ENCODE results near the gene EDNRB. TPM values are rescaled to one million over a fixed set of nuclear protein-coding genes. Genes with fewer than 3 reads are reported as not detected.
A peak's percentile ranks its signal among the peaks of the same experiment; 100 is the strongest.

The EDNRB gene
- total and polyA plus RNA-seq, 2 of the 8 experiments (the other 6 are each of a cell fraction or from before 2014, with no cell fraction given) = 15.8 to 73.2 TPM

DNA sequence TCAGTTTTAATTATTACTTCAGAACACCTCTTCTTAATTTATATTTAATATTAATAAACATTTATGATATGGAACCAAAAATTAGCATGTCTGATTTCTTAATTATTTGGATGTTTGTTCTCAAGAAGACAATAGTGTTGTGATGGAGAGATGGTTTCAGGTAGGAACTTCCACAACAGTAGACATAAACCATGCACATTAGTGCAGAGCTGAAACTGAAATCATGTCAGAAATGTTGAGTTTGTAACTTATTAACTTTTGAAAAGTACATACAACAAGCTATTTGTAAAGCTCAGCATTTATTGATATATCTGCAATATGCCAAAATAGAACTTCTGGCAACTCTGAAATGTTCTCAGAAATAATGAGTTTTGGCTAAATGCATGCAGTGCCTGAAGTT is 11.8 kb upstream of the EDNRB start:
- no peak overlapping the region for H4K8ac ChIP-seq (ENCODE audit: extremely low read depth, insufficient read depth, low read length)
- no peak overlapping the region for H2AK5ac ChIP-seq (ENCODE audit: low read depth, low read length)
- H3K18ac ChIP-seq (ENCODE audit: extremely low read depth, low read length) = no peak overlapping the region
- H3K56ac ChIP-seq (replicated peaks; ENCODE audit: insufficient read length, low read depth, low read length) = no peak overlapping the region
- H3K14ac ChIP-seq (ENCODE audit: insufficient read length) = no peak overlapping the region
- no peak overlapping the region for H3K9ac ChIP-seq (replicated peaks in 1 of 4; ENCODE audit: extremely low read depth in 1 of 4, low read depth in 3 of 4, low read length in 3 of 4)
- POLR2A ChIA-PET (ENCODE audit: partially characterized antibody) = no interaction called here
- H3K27ac ChIP-seq (ENCODE audit: low read depth, low read length) = no peak overlapping the region
- H3K79me1 ChIP-seq (ENCODE audit: low read depth, low read length) = no peaks in the 10 kb centered on the region
- peak overlapping the region; percentile 54 for H4K91ac ChIP-seq (replicated peaks; ENCODE audit: insufficient read length, low read length)
- H3K9me3 ChIP-seq (ENCODE audit: insufficient read depth in 2 of 2, low read depth in 1 of 2, low read length in 1 of 2) = no peaks in the 10 kb centered on the region
- no peak overlapping the region for H4K5ac ChIP-seq (ENCODE audit: insufficient read length, low read depth, low read length)
- no peak for DNase-seq (ENCODE audit: low read depth in 1 of 2, low spot score in 2 of 2)
- no peak overlapping the region for H3K23ac ChIP-seq (ENCODE audit: insufficient read length)
- no peak for FAIRE-seq
- no peak overlapping the region for H2BK5ac ChIP-seq (ENCODE audit: low read depth, low read length)
- H3K4ac ChIP-seq (replicated peaks; ENCODE audit: insufficient read length, low read depth, low read length) = no peak overlapping the region
- H2BK15ac ChIP-seq (ENCODE audit: low read length) = no peak overlapping the region
- CTCF ChIA-PET (ENCODE audit: partially characterized antibody) = interaction anchor here (2.9 kb wide), 1 partner anchor 12 kb away, joined by 8 read pairs; the partner anchor contains the start of gene EDNRB
- no peak overlapping the region for H2BK20ac ChIP-seq (ENCODE audit: low read length)
- H3K4me3 ChIP-seq (ENCODE audit: extremely low read depth in 1 of 4, insufficient read depth in 2 of 4, low read depth in 3 of 4, low read length in 4 of 4) = no peak overlapping the region
- no peaks in the 10 kb centered on the region for H3K23me2 ChIP-seq (ENCODE audit: low read depth, low read length)
- no peaks in the 10 kb centered on the region for H3K36me3 ChIP-seq (ENCODE audit: control insufficient read depth in 2 of 4, insufficient read depth in 4 of 4, low read length in 3 of 4)
- H4K20me1 ChIP-seq (replicated peaks in 1 of 2; ENCODE audit: control insufficient read depth in 1 of 2, insufficient read depth in 2 of 2, low read length in 2 of 2) = no peaks in the 10 kb centered on the region
- no peaks in the 10 kb centered on the region for H3K79me2 ChIP-seq (ENCODE audit: control insufficient read depth in 1 of 2, insufficient read depth in 2 of 2, low read length in 2 of 2)
- no peak overlapping the region for H2AFZ ChIP-seq (ENCODE audit: low read length)
- H2BK120ac ChIP-seq (replicated peaks; ENCODE audit: low read depth, low read length) = peak overlapping the region; percentile 94
- no peak overlapping the region for H3K4me2 ChIP-seq (ENCODE audit: insufficient read depth in 1 of 2, low read depth in 2 of 2, low read length in 2 of 2)
- peaks cover 0 to 3% (median under 1%) of the 10 kb centered on the region in 4 experiments; a peak in 1 of 7 replicates for H3K4me1 ChIP-seq (replicated peaks in 1 of 4; ENCODE audit: control insufficient read depth in 3 of 4, insufficient read depth in 4 of 4, low read length in 3 of 4)
- H2BK12ac ChIP-seq (ENCODE audit: low read depth, low read length) = no peak overlapping the region
- no peaks in the 10 kb centered on the region for H3K27me3 ChIP-seq (replicated peaks in 1 of 4; ENCODE audit: control insufficient read depth in 3 of 4, extremely low read depth in 1 of 4, insufficient read depth in 3 of 4, low read length in 3 of 4)
- no peak for TF ChIP-seq JUN (IDR thresholded peaks at IDR 0.05; ENCODE audit: low read depth, low read length)
- no peak for TF ChIP-seq POU5F1 (IDR thresholded peaks at IDR 0.05; ENCODE audit: low read depth, low read length)
- TF ChIP-seq BCL11A (IDR thresholded peaks at IDR 0.05; ENCODE audit: low read depth in 2 of 2, low read length in 2 of 2) = no peak
- TF ChIP-seq USF2 (IDR thresholded peaks at IDR 0.05; ENCODE audit: low read length) = no peak
- no peak for TF ChIP-seq GABPA (IDR thresholded peaks at IDR 0.05; ENCODE audit: borderline replicate concordance, insufficient read depth, low read length)
- TF ChIP-seq RAD21 (IDR thresholded peaks at IDR 0.05 in 1 of 2, conservative IDR thresholded peaks at IDR 0.05 in 1 of 2; ENCODE audit: low read depth in 2 of 2, low read length in 2 of 2) = no peak
- TF ChIP-seq ASH2L (IDR thresholded peaks at IDR 0.05; ENCODE audit: low read length) = no peak
- TF ChIP-seq SAP30 (IDR thresholded peaks at IDR 0.05; ENCODE audit: insufficient read depth, insufficient replicate concordance, low read length) = no peak
- TF ChIP-seq HDAC2 (IDR thresholded peaks at IDR 0.05; ENCODE audit: borderline replicate concordance in 1 of 2, low read depth in 2 of 2, low read length in 2 of 2) = no peak
- TF ChIP-seq CBX5 (IDR thresholded peaks at IDR 0.05; ENCODE audit: low read depth, low read length) = no peak
- TF ChIP-seq SP4 (IDR thresholded peaks at IDR 0.05; ENCODE audit: low read length) = no peak
- TF ChIP-seq GTF2F1 (IDR thresholded peaks at IDR 0.05; ENCODE audit: borderline replicate concordance, low read depth, low read length) = no peak
- no peak for TF ChIP-seq MAX (IDR thresholded peaks at IDR 0.05)

Data from H1 (cell line).